ENCODE data around the gene SFRP2. TPM values are rescaled to one million over a fixed set of nuclear protein-coding genes. Genes with fewer than 3 reads are reported as not detected.

SFRP2 gene
- total RNA-seq, 5 donors from 2014 or later (not counting 1 experiment from before 2014, with no cell fraction given): 0.36 to 0.82 (median 0.47) TPM; not detected in 2

DNA sequence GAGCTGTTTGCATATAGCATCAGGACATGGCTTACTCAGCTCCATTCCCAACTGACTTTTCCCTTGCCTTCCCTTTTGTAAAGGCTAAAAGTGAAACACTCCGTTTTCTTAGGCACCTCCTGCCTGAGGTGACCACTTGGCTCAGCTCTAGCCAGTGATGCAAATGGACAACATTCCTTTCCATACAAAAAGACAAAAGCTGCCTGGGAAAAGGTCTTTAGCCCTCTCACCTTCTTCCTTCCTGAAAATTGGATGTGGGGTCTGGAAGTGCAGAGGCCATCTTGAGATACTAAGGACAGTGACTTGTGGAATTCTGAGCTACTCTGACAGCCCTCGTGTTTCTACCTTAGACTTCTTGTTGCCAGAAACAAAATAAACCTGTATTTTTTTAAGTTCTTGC lies 27.7 kb upstream of the SFRP2 start:
- no peak overlapping the region for H3K4me3 ChIP-seq (ENCODE audit: control insufficient read depth in 1 of 2, extremely low read depth in 1 of 2, low read length in 1 of 2)
- no peak overlapping the region for H3K4me3 Mint-ChIP-seq
- no peaks in the 10 kb centered on the region for H3K36me3 ChIP-seq (ENCODE audit: control insufficient read depth in 2 of 2, extremely low read depth in 1 of 2, insufficient read depth in 1 of 2, low read length in 1 of 2)
- no peak overlapping the region for H3K27ac ChIP-seq (ENCODE audit: low read length)
- WGBS (ENCODE audit: insufficient coverage): 0% methylated on average over 1 of the region's 2 CpGs
- H3K4me1 Mint-ChIP-seq: peaks cover 0 to under 1% (median 0%) of the 10 kb centered on the region in 3 donors
- POLR2A ChIA-PET: no interaction called here
- DNase-seq: no peak
- no peak overlapping the region for H3K27ac Mint-ChIP-seq
- no peak for ATAC-seq (replicated peaks in 1 of 4)
- H3K9me3 ChIP-seq: no peaks in the 10 kb centered on the region
- no peaks in the 10 kb centered on the region for H3K36me3 Mint-ChIP-seq
- peaks cover 2 to 3% of the 10 kb centered on the region in 2 experiments for H3K27me3 ChIP-seq (replicated peaks in 1 of 2; ENCODE audit: control insufficient read depth in 2 of 2, extremely low read depth in 1 of 2, insufficient read depth in 2 of 2, low read length in 1 of 2)
- H3K4me1 ChIP-seq (ENCODE audit: control insufficient read depth in 1 of 2, extremely low read depth in 1 of 2, insufficient read depth in 2 of 2, low read length in 2 of 2): no peaks in the 10 kb centered on the region
- CTCF ChIA-PET: interaction anchor here in 1 of 2 donors (0.7 kb wide), 1 partner anchor 9 kb away, joined by 3 read pairs; no protein-coding TSS in a partner anchor
- H3K27me3 Mint-ChIP-seq: peaks cover 8 to 14% of the 10 kb centered on the region in 2 donors
- H3K9me3 Mint-ChIP-seq: peaks cover 0 to 10% (median 0%) of the 10 kb centered on the region in 3 donors

DNA sequence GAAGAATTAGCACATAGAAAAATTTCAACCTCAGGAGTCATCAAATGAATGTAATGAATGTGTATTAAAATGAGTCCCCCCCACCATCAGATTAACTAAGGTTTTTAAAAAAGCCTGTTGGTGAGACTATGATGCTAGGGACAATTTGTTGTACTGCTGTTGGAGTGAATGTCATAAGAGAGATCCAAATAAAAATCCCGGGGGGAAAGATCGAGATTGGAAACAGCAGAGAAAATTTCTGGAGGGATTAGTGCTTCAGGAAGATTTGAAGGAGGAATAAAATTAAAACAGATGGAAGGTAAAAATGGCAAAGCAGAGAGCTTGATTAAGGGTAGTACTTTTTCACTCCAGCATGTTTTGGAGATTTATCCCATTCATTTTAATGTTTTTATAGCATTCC lies 25.9 kb upstream of the SFRP2 start:
- H3K27ac ChIP-seq (ENCODE audit: low read length): no peak overlapping the region
- no peaks in the 10 kb centered on the region for H3K36me3 ChIP-seq (ENCODE audit: control insufficient read depth in 2 of 2, extremely low read depth in 1 of 2, insufficient read depth in 1 of 2, low read length in 1 of 2)
- Mint-ChIP-seq H3K4me1 (peaks cover 6 to 7% (median 7%) of the 10 kb centered on the region in 3 donors), H3K27ac (no peak overlapping the region), H3K9me3 (peaks cover 0 to 4% (median 3%) of the 10 kb centered on the region in 3 donors), H3K36me3 (no peaks in the 10 kb centered on the region), H3K27me3 (peaks cover 8 to 12% of the 10 kb centered on the region in 2 donors), H3K4me3 (no peak overlapping the region)
- ChIA-PET POLR2A (no interaction called here), CTCF (no interaction called here)
- no peak overlapping the region for H3K4me3 ChIP-seq (ENCODE audit: control insufficient read depth in 1 of 2, extremely low read depth in 1 of 2, low read length in 1 of 2)
- H3K4me1 ChIP-seq (ENCODE audit: control insufficient read depth in 1 of 2, extremely low read depth in 1 of 2, insufficient read depth in 2 of 2, low read length in 2 of 2): peaks cover 2% of the 10 kb centered on the region in 2 experiments
- no peak for ATAC-seq (replicated peaks in 1 of 4)
- H3K9me3 ChIP-seq: no peaks in the 10 kb centered on the region
- H3K27me3 ChIP-seq (replicated peaks in 1 of 2; ENCODE audit: control insufficient read depth in 2 of 2, extremely low read depth in 1 of 2, insufficient read depth in 2 of 2, low read length in 1 of 2): peaks cover 2 to 3% of the 10 kb centered on the region in 2 experiments
- 100% methylated on average over 1 of the region's 2 CpGs for WGBS (ENCODE audit: insufficient coverage)
- no peak for DNase-seq

DNA sequence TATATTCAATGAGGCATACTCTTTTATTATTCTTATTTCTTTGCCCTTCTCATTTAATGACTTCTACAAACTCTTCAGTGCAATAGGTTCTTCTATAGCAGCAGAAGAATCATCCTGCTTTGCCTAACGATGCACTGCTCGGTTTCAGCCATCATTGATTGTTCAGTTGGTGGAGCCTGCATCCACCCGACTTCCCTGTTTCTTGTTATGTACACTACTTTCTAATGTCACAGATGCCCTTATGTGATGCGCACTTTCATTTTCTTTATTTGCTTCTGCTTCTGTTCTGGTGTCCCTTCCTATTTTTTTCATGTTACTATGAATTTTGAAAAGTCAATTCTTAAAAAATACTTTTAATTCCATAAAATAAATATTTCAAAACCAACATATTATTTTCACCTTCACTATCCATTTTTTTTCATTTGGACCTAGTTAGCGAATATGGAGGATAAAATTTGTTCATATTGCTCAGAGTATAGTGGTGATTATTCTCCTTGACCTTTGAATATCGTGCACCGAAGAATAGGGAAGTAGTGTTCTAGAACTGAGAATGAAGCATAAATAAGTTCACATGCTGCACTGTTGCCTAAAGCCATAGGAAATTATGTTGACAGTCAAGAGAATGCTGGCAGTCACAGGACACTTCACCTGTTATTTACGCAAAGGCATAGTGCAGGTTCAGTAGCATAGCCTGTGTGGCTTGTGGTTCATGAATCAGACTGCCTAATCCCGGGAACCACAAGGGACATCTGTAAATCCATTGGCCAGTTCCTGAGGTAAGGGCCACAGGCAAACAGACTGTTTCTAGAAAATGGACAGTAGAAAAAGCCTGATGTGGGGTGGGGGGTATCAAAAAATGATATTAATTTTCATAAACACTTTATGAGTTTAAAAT lies 21.3 kb upstream of the SFRP2 start:
- H3K36me3 ChIP-seq (ENCODE audit: control insufficient read depth in 2 of 2, extremely low read depth in 1 of 2, insufficient read depth in 1 of 2, low read length in 1 of 2): no peaks in the 10 kb centered on the region
- peaks cover 9 to 11% of the 10 kb centered on the region in 2 experiments for H3K4me1 ChIP-seq (ENCODE audit: control insufficient read depth in 1 of 2, extremely low read depth in 1 of 2, insufficient read depth in 2 of 2, low read length in 2 of 2)
- CTCF ChIA-PET: no interaction called here
- DNase-seq (no peak), ATAC-seq (replicated peaks in 1 of 4) (no peak)
- H3K4me1 Mint-ChIP-seq: peaks cover 24% of the 10 kb centered on the region in 3 donors
- H3K4me3 ChIP-seq (ENCODE audit: control insufficient read depth in 1 of 2, extremely low read depth in 1 of 2, low read length in 1 of 2): no peak overlapping the region
- POLR2A ChIA-PET: no interaction called here
- peaks cover 0 to 3% of the 10 kb centered on the region in 2 experiments for H3K27me3 ChIP-seq (replicated peaks in 1 of 2; ENCODE audit: control insufficient read depth in 2 of 2, extremely low read depth in 1 of 2, insufficient read depth in 2 of 2, low read length in 1 of 2)
- H3K27ac Mint-ChIP-seq: no peak overlapping the region
- no peak overlapping the region for H3K27ac ChIP-seq (ENCODE audit: low read length)
- H3K4me3 Mint-ChIP-seq: peak overlapping the region in 1 of 3 donors; percentile 22
- no peaks in the 10 kb centered on the region for H3K9me3 ChIP-seq
- H3K36me3 Mint-ChIP-seq: no peaks in the 10 kb centered on the region
- peaks cover 0 to 6% (median 0%) of the 10 kb centered on the region in 3 donors for H3K9me3 Mint-ChIP-seq
- 81% methylated on average over 6 of the region's 9 CpGs for WGBS (ENCODE audit: insufficient coverage)
- H3K27me3 Mint-ChIP-seq: peaks cover 5 to 6% of the 10 kb centered on the region in 2 donors

DNA sequence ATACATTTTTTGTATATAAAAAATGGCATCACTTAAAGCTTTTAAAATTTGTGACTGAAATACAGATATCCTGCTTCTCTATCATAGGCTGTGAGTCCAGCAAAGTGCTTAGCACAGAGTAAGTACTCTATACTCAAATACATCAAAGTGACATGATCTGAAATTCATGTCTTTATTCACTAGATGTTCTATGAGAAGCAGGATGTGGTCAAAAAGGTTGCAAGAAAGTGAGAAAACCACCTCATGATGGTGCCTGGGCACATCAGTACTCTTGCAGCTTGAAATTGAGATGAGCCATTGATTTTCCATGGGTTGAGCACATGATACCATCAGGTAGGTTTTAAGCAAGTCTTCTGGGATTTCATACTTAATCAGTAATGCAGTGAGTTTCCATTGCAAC lies 20.4 kb upstream of the SFRP2 start:
- Mint-ChIP-seq H3K27me3 (peaks cover 0 to under 1% of the 10 kb centered on the region in 2 donors), H3K4me3 (peak overlapping the region in 1 of 3 donors; percentile 41), H3K4me1 (peaks cover 24% of the 10 kb centered on the region in 3 donors), H3K9me3 (peaks cover 0 to 6% (median 0%) of the 10 kb centered on the region in 3 donors), H3K36me3 (no peaks in the 10 kb centered on the region), H3K27ac (no peak overlapping the region)
- no peak overlapping the region for H3K27ac ChIP-seq (ENCODE audit: low read length)
- no peaks in the 10 kb centered on the region for H3K36me3 ChIP-seq (ENCODE audit: control insufficient read depth in 2 of 2, extremely low read depth in 1 of 2, insufficient read depth in 1 of 2, low read length in 1 of 2)
- no peaks in the 10 kb centered on the region for H3K9me3 ChIP-seq
- peak; percentile 83 to 99 (median 94) for ATAC-seq (replicated peaks in 1 of 4)
- H3K4me3 ChIP-seq (ENCODE audit: control insufficient read depth in 1 of 2, extremely low read depth in 1 of 2, low read length in 1 of 2): no peak overlapping the region
- DNase-seq: peak in 17 of 35 experiments; percentile 11 to 63 (median 22)
- H3K4me1 ChIP-seq (ENCODE audit: control insufficient read depth in 1 of 2, extremely low read depth in 1 of 2, insufficient read depth in 2 of 2, low read length in 2 of 2): peaks cover 9 to 11% of the 10 kb centered on the region in 2 experiments
- ChIA-PET CTCF (interaction anchor here in 1 of 2 donors (0.8 kb wide), 1 partner anchor 15 kb away, joined by 4 read pairs; no protein-coding TSS in a partner anchor), POLR2A (interaction anchor here in 1 of 2 donors (0.6 kb wide), 1 partner anchor 194 kb away, joined by 3 read pairs; no protein-coding TSS in a partner anchor)
- peaks cover 0 to under 1% of the 10 kb centered on the region in 2 experiments for H3K27me3 ChIP-seq (replicated peaks in 1 of 2; ENCODE audit: control insufficient read depth in 2 of 2, extremely low read depth in 1 of 2, insufficient read depth in 2 of 2, low read length in 1 of 2)

DNA sequence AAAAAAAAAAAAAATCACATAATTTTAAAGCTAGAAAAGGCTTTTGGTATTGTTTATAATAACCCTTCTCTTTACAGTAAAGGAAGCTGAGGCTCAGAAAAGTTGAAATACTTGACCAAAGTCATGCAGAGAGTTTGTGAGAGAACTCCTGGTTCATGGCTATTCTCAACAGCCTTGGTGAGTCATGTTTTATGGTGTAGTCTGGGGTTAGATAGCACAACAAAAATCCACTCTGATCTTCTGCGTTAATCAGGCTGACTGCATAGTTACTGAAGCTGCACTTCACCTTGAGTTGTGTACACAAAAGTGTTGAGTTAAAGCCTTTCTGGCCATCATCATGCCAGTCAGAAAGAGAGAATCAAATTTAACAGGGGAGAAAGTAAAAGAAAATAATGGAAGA lies 19.3 kb upstream of the SFRP2 start:
- H3K36me3 Mint-ChIP-seq: no peaks in the 10 kb centered on the region
- Histone ChIP-seq H3K4me1 (ENCODE audit: control insufficient read depth in 1 of 2, extremely low read depth in 1 of 2, insufficient read depth in 2 of 2, low read length in 2 of 2) (peaks cover 9 to 11% of the 10 kb centered on the region in 2 experiments), H3K36me3 (ENCODE audit: control insufficient read depth in 2 of 2, extremely low read depth in 1 of 2, insufficient read depth in 1 of 2, low read length in 1 of 2) (no peaks in the 10 kb centered on the region), H3K27ac (ENCODE audit: low read length) (no peak overlapping the region), H3K9me3 (no peaks in the 10 kb centered on the region), H3K4me3 (ENCODE audit: control insufficient read depth in 1 of 2, extremely low read depth in 1 of 2, low read length in 1 of 2) (no peak overlapping the region), H3K27me3 (replicated peaks in 1 of 2; ENCODE audit: control insufficient read depth in 2 of 2, extremely low read depth in 1 of 2, insufficient read depth in 2 of 2, low read length in 1 of 2) (no peaks in the 10 kb centered on the region)
- POLR2A ChIA-PET: no interaction called here
- H3K27me3 Mint-ChIP-seq: no peaks in the 10 kb centered on the region
- no peak overlapping the region for H3K4me3 Mint-ChIP-seq
- ATAC-seq (replicated peaks in 1 of 4) (no peak), DNase-seq (no peak)
- H3K9me3 Mint-ChIP-seq: peaks cover 0 to 6% (median 0%) of the 10 kb centered on the region in 3 donors
- WGBS (ENCODE audit: insufficient coverage): no CpG with 5 or more reads among the region's 1 CpG
- CTCF ChIA-PET: interaction anchor here in 1 of 2 donors (0.6 kb wide), 2 partner anchors 27 to 1866 kb away, joined by 3 read pairs; no protein-coding TSS in a partner anchor
- peak overlapping the region in 1 of 2 donors; percentile 74 for H3K27ac Mint-ChIP-seq
- H3K4me1 Mint-ChIP-seq: peaks cover 24% of the 10 kb centered on the region in 3 donors

DNA sequence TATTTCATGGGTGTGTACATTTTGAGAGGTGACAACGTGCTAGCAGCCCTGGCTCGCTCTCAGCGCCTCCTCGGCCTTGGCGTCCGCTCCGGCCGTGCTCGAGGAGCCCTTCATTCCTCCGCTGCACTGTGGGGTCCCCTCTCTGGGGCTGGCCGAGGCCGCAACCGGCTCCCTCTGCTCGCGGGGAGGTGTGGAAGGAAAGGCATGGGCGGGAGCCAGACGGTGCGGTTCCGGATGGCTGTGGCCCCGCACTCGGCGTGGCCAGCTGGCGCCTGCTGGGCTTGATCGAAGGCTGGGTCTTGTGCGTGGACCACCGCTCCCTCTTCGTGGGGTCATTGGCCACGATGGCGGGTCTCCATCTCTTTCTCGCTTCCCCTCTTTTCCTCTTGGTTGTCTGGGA lies 17.2 kb upstream of the SFRP2 start:
- ChIA-PET CTCF (no interaction called here), POLR2A (no interaction called here)
- Histone ChIP-seq H3K4me3 (ENCODE audit: control insufficient read depth in 1 of 2, extremely low read depth in 1 of 2, low read length in 1 of 2) (no peak overlapping the region), H3K36me3 (ENCODE audit: control insufficient read depth in 2 of 2, extremely low read depth in 1 of 2, insufficient read depth in 1 of 2, low read length in 1 of 2) (no peaks in the 10 kb centered on the region), H3K4me1 (ENCODE audit: control insufficient read depth in 1 of 2, extremely low read depth in 1 of 2, insufficient read depth in 2 of 2, low read length in 2 of 2) (peaks cover 9 to 11% of the 10 kb centered on the region in 2 experiments), H3K27ac (ENCODE audit: low read length) (no peak overlapping the region), H3K9me3 (no peaks in the 10 kb centered on the region), H3K27me3 (replicated peaks in 1 of 2; ENCODE audit: control insufficient read depth in 2 of 2, extremely low read depth in 1 of 2, insufficient read depth in 2 of 2, low read length in 1 of 2) (no peaks in the 10 kb centered on the region)
- Mint-ChIP-seq H3K36me3 (no peaks in the 10 kb centered on the region), H3K27me3 (no peaks in the 10 kb centered on the region), H3K4me1 (peaks cover 21 to 24% (median 24%) of the 10 kb centered on the region in 3 donors), H3K4me3 (no peak overlapping the region), H3K9me3 (peaks cover 0 to 6% (median 0%) of the 10 kb centered on the region in 3 donors), H3K27ac (no peak overlapping the region)
- DNase-seq (no peak), ATAC-seq (replicated peaks in 1 of 4) (no peak)
- WGBS (ENCODE audit: insufficient coverage): 93% methylated on average over 28 of the region's 30 CpGs

All from T-cell (primary cell).